GM21825 (cell line): Measurements from ENCODE around the gene RGS6.

Experiments
- ATAC-seq: cut with Tn5 transposase; IDR thresholded peaks from one replicate; pipeline ENCODE4 v1.9.1; 2021; ENCODE audit warnings: mild to moderate bottlenecking, moderate library complexity; ENCODE audit not compliant: unreplicated experiment

The RGS6 gene

DNA sequence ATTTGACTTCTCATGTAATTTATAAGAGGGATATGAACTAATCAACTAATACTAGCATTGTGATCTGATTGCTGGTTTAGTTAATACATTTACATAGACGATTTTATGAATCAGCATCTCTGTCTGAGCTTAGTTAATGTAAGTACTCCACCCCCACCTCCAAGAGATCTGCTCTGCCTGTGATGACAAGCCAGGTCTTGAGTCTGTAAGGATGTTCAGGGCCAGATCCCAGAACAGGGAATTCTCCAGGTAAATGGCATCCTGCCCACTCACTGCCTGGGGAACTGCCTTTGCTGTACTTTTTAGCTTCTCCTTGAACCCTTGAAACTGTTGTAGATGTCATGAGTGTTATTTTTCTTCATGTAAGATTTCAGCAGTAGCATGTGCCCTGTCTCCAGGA lies 289.8 kb downstream of the RGS6 start:
- no peak for ATAC-seq

DNA sequence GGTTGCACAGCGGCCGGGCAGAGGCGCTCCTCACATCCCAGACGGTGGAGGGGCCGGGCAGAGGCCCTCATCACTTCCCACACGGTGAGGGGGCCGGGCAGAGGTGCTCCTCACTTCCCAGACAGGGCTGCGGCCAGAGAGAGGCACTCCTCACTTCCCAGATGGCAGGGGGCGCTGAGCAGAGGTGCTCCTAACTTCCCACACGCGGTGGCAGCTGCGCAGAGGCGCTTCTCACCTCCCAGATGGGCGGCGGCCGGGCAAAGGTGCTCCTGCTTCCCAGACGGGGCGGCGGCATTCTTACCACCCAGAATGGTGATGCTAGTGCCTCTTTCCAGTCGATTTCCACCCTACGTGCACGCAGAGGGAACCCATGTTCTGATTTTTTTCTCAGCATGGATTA lies 304.4 kb downstream of the RGS6 start:
- no peak for ATAC-seq

GRCh38 chr14:72237722-72238666 lies 305.8 kb downstream of the RGS6 start:
- ATAC-seq, result no peak

DNA sequence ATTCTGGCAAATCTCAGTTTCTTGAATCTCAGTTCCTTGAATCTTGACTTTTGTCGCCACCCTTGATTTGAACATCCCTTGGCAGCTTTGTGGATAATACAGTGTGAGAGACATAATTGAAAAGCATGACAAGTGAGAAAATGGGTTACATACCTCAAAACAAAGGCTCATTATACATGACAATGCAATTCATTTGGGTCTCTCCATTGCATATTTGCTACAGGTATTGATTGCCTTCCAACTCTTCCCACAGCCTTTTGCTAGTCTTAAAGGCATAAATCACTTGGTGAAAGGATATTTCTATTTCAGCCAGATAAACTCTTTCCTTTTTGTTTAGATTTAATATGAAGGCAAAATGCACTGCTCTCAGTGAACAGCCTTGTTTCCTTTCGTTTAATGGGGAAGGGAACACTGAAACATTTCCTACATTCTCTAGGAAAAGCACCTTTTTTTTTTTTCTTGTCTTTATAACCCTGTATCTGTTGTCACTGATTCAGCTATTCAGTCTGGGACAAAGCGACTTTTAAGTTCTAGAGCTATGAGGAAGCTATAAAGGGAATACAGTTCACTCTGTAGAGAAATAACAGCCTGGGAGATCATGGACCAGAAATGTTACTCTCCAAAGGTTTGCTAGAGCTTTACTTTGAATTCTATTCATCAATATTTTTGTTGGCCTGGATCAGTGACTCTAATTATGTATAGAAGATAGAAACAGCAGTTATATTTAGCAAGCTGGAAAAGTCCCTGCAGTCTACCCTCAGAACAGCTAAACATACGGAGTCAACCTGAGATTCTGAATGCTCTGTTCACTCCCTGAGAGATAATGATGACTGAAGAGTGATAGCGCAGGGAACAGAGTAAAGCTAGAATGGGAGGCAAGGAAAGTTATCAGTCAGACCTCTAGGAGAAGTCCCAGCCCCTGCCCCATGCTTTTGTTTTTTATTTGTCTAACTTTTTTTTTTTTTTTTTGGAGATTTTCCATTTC lies 311.4 kb downstream of the RGS6 start:
- no peak for ATAC-seq

GRCh38 chr14:72247896-72248465 lies 315.8 kb downstream of the RGS6 start:
- ATAC-seq, result no peak

- ATAC-seq, result no peak
Observed at GRCh38 chr14:72253503-72253902, 321.3 kb downstream of the RGS6 start.

DNA sequence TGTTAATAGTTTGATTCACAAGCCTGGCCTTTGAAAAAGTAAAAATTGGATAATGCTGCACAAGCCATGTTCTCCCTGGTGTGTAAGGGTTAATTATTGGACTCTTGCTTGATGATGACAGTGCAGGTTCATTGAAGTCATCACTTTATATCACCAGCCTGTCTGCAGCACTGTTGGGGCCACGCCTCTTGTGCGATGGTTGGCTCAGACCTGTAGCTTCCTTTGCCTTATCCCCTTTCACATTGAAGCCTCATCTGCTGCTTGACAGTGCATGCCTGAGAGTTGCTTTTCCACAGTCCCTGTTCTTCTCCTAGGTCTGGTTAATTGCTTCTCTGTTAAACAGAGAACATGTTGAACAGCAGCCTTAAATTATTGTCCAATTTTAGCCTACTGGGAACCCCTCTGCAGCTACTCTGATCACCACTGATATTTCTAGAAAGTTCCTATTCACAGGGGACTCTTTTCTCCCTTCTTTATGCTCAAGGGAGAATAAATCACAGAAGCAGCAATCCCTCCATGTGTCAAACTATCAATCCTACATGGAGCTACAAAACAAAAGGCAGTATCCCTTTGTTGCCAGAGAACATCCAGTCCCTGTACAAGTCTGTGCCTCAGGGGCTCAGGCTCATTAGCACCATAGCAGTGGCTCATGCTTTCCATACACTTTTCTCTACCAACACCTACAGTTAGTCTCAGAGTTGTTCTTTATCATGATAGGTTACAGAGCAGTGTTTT lies 322.1 kb downstream of the RGS6 start:
- ATAC-seq, result no peak

- ATAC-seq, result no peak
Observed at GRCh38 chr14:72254937-72255472, 322.8 kb downstream of the RGS6 start.

DNA sequence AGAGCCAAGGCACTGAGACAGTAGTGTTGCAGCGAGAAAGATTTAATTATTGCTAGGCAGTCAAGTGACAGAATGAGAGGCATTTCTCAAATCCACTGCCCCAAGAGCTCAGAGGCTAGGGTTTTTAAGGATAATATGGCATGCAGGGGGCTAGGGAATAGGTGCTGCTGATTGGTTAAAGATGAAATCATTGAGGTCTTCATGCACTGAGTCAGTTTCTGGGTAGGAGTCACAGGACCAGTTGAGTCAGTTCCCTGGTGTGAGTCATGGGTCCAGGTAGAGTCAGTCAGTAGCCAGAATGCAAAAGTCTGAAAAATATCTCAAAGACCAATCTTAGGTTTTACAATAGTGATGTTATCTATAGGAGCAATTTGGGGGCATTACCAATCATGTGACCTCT lies 323.8 kb downstream of the RGS6 start:
- ATAC-seq, result no peak

- ATAC-seq, result no peak
Observed at GRCh38 chr14:72261068-72261467, 328.8 kb downstream of the RGS6 start.

DNA sequence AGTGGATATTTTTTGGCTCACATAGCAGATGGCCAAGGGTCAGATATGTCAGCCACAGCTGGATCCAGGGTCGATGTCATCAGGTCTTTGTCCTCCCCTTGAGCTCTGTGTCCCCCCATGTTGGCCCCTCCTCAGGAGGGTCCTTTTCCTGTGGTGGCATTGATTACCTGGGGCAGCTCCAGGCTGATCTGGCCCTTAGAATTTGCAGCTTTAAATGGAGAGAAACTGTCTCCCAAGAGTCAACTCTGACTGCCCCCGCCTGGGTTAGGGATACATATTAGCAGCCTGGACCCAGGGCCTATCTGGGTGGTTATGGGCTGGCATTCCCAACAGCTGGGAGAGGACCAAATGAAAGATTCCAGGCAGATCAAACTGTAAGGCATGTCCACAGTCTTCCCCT lies 330.5 kb downstream of the RGS6 start:
- no peak for ATAC-seq

DNA sequence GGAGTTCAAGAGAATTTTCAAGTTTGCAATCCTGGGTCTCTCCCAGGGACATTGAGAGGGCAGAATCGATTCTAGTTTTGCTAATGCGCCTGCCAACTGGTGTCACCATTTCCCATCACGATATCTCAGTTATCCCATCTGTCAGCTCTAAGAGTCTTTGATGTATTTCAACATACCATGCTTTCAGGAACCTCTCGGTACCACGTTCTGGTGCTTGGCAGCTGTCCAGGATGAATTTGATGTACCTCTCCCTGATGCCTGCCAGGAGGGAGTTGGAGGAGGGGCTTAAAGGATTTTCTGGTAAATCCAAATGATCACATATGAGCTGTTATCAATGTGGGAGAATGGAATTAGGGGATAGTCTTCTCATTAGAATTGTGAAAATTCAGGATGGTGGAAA lies 332.5 kb downstream of the RGS6 start:
- ATAC-seq, result no peak

DNA sequence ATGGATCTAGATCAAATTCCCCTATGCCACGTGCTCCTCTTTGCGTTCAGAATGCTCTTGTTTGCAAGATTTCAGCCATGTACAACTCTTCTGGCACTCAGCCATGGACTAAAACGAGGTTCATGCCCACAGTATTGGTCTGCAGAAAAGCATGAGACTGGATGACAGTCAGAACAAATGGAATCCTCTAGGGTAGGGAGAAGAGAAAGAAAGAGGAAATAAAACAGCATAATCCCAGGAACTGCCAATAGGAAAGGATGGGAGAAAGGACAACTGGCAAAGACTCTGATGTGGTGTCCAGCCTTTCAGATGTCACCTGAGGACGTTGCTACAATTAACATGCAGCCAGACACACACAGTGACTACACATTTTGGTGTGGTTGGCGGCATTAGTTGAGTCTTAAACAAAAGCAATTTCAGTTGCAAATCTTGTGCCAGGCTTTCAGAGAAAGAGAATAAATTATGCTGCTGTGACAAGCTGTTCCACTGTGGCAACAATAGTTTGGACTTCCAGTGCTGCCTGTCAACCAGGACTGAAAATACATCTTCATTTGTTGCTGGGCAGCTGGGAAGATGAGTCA lies 338.0 kb downstream of the RGS6 start:
- ATAC-seq, result no peak

- no peak for ATAC-seq
Observed at GRCh38 chr14:72270749-72271148, 338.5 kb downstream of the RGS6 start.

GRCh38 chr14:72275242-72275641 lies 343.0 kb downstream of the RGS6 start:
- ATAC-seq, result no peak

GRCh38 chr14:72278316-72278715 lies 346.1 kb downstream of the RGS6 start:
- no peak for ATAC-seq

- ATAC-seq, result no peak
Observed at GRCh38 chr14:72284176-72284575, 351.9 kb downstream of the RGS6 start.

- ATAC-seq, result no peak
Observed at GRCh38 chr14:72290241-72290640, 358.0 kb downstream of the RGS6 start.

- ATAC-seq, result no peak
Observed at GRCh38 chr14:72291908-72292688, 359.9 kb downstream of the RGS6 start.
